ENCODE data around the gene C16orf46.
A peak's percentile ranks its signal among the peaks of the same experiment; 100 is the strongest.
"Not testable (repeated sequence)": the region's sequence is repeated elsewhere in the genome, so short reads cannot be mapped to it uniquely, and the experiment has no call there.

C16orf46 gene, protein sequence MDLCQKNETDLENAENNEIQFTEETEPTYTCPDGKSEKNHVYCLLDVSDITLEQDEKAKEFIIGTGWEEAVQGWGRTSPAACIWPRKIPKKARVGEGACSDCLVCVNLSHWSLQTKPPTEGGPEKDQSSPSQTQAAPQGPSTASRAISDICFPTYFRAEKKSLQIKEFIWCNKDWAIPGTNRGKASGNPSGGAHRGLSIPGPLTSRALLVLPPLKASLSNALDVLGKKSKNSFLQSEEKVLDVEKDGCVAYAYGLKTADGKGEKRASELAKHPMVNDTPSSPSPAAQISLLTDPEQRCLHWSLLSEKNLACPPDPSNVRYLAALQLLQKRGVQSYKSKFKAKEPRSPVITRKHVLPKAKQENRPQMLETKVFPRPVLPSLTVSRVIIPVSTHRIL

DNA sequence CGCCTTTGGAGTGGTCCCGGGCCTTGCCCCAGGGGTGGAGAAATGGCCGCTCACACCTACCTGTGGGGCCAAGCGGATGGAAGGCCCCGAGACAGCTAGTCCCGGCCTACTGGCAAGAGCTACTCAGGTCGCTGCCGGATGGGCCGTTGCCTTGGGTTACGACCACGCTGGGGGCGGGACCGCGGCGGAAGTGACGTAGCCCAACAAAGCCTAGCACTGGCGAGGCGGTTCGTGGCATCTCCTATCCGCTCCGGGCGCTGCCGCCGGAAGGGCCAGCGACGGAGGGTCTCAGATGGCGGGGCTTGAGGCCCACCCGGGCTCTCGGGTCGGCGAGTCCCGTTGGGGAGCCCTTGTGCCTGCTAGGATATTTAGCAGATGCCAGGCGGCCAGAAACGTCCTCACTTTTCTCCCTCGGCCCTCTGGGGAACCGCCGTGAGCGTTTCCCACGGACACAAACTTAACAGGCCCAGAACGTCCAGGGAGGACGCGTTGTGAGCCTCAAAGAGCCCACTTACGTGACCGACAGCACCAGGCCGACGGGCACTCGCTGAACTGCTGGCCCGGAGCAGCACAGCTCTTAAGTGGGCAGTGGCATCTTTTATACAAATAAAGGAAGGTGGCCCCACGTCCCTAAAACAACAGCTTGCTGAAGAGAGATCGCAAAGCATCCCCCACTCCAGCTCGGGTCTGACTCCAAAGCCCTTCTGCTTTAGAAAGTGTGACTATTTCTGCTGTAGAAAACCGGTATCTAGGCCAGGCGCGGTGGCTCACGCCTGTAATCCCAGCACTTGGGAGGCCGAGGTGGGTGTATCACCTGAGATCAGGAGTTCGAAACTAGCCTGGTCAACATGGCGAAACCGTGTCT lies at the start of gene C16orf46:
C16orf46 (minus strand) TSS at position 163 of the 865 bp plus-strand sequence. CDS start 13,283 bp downstream, outside the sequence.
- peak; percentile 99 for DNase-seq

DNA sequence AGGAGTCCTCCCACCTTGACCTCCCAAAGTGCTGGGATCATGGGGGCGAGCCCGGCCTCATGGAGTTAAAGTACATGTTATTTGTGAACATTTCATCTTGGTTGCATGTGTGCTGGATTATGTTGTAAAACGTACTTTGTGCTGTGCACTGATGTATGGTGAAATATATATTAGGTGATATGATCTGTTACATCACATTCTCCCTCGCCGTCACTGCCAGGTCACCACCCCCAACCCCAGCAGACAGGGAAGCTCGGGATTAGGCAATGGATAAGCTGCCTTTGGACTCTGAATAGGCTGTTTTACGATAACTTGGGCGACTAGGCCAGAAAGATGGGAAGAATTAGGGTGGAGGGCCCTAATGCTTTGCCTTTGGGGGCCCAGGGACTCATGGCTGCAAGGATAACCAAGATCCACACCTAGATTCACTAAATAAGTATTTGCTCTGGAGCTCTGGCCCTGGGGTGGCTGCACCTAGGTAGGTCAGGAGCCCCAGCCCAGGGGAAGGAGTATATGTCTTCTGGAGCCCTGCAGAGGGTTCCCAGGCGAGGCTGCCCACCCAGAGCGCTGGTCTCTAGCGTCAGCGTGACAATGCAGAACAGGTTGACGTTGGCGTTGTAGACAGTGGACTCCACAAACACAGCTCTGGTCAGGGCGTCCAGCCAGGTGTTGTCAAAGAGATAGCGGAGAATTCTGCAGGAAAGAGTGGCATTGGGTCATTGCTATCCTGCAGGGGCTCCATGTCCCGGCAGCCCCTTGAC lies 46.2 kb upstream of the C16orf46 start:
- DNase-seq, result no peak

DNA sequence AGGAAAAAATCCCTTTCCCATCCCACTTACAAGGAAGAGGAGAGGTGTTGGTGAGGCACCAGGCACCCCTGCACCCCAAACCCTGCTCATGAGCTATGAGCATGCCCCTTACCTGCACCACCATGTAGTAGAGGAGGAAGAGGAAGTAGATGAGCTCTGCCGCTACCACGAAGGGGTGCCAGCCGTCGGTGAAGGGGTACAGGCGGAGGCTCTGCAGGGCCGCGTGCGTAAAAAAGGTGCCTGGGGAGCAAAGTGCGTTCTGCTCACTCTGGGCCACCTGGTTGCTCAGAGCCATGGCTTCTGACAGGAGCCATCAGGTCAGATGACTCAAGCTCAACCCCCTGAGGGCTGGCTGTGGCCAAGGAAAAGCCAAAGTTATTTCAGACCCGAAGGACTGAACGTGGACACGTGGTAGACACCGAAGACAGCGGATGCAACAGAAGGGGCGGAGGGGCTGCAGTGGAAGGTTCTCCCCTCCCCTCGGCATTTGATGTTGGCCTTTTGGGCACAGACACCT lies 44.5 kb upstream of the C16orf46 start:
- DNase-seq, result no peak

DNA sequence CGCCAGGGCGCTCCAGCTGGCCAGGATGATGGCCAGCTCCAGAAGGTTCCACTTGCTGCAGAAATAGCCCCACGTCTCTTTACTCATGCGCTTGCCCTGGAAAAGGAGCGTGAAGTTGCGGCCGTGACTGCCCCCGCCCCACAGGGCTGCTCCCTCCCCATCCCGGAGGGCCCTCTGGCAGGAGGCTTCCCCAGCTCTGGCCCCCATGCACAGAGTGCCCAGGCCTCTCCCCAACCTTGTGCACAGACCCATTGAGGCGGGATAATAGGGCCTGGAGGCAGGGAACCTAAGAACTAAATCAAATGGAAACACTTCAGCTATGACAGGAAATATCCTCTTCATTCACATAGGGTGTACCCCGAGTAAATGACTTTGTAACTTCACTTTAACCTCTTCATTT lies 40.4 kb upstream of the C16orf46 start:
- no peak for DNase-seq

DNA sequence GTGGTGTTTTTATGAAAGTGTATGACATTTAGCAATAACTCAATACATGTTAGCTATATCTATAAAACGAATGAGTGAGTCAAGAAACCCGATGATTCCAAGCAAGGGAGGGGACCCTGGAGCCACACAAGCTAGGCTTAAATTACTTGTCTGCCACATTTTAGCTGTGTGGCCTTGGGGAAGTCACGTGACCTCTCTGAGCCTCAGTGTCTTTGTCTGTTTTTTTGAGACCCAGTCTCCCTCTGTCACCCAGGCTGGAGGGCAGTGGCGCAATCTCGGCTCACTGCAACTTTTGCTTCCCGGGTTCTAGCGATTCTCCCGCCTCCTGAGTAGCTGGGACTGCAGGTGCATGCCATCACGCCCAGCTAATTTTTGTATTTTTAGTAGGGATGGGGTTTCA lies 39.2 kb upstream of the C16orf46 start:
- no peak for DNase-seq

DNA sequence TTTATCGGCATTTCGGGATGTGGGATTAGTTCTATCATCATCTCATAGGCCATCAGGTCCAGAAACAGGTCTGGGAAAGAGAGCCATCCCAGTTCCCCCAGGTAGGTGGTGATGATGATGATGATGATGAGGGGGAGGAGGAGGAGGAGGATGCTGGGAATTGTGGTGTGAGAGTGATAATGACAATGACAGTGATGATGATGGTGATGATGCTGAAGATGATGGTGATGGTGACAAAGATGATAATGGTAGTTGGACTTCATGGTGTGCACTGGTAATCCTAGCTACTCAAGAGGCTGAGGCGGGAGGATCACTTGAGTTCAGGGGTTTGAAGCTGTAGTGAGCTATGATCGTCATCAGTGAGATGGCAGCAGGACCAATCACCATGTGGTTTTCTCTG lies 35.4 kb upstream of the C16orf46 start:
- no peak for DNase-seq

DNA sequence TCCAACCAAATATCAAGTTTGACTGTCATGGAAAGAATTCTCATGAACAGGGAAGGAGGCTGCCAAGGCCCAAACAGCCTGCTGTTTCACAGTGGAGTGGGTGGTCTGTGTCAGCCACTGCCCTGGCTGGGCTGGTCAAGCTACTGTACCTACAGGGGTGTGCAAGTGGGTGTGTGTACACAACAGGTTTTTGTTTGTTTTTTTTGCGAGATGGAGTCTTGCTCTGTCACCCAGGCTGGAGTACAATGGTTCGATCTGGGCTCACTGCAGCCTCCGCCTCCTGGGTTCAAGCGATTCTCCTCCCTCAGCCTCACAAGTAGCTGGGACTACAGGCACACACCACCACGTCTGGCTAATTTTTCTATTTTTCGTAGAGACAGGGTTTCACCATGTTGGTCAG lies 32.2 kb upstream of the C16orf46 start:
- not testable (repeated sequence) for DNase-seq

DNA sequence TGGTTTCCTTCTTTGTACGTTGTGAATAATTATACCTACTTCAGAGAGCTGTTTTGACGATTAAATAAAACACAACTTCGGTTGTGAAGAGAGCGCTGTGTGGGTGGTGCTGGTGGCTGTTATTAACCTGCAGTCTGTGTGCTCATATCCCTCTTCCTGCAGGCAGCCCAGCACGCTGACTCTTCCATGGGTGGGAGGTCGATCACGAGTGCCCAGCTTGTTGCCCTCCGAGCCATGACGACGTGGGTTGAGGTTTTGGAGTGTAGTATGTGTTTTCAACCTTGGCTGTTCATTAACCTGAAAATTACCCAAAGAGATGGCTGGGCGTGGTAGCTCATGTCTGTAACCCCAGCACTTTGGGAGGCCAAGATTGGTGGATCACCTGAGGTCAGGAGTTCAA lies 30.5 kb upstream of the C16orf46 start:
- no peak for DNase-seq

DNA sequence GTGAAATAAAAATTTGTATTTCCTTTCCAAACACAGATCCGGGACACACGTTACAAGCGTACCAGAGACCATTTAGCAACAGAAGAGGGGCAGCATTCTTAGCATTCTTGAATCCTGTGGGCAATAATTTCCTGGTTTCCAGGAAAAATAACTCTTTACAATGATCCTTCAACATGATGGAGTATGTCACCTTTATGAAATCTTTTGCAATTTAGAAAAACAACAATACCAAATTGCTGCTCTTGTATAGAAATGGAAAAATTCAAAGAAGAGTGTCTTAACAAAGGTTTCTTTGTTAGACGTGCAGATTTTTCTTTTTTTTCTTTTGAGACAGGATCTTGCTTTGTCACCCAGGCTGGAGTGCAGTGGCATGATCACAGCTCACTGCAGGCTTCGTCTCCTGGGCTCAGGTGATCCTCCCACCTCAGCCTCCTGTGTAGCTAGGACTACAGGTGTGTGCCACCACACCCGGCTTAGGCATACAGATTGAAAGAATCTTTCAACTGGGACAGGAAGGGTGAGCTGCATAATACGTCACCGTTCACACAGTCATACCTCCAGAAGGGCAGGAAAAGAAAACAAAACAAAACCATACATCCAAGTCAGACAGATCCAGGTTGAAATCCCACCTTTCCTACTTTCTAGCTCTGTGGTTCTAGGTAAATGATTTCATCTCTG lies 29.9 kb upstream of the C16orf46 start:
- no peak for DNase-seq

DNA sequence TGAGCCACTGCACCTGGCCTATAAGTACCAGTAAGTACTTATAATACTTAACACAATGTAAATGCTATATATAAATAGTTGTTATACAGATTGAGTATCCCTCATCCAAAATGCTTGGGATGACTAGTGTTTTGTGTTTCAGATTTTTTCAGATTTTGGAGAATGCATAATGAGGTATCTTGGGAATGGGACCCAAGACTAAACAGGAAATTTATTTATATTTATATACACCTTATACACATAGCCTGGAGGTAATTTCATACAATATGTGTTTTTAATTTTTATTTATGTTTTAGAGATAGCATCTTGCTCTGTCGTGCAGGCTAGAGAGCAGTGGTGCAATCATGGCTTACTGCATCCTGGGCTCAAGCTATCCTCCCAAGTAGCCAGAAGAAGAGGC lies 28.9 kb upstream of the C16orf46 start:
- DNase-seq, result no peak

DNA sequence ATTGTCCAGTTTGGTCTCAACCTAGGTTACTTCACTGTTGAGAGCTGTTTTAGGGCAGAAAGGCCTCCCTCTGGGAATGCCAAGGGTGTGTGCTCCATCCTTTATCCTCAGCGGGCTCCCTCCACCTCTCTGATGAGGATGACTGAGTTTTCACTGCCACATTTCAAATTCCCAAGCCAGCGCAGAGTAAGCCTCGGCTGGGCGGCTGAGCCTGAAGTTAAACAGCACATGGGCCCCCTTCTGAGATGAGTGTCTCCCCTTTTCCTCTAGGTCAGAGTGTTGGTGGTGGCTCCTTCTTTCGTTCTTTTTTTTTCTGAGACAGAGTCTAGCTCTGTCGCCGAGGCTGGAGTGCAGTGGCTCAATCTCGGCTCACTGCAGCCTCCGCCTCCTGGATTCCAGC lies 24.7 kb upstream of the C16orf46 start:
- DNase-seq, result no peak

DNA sequence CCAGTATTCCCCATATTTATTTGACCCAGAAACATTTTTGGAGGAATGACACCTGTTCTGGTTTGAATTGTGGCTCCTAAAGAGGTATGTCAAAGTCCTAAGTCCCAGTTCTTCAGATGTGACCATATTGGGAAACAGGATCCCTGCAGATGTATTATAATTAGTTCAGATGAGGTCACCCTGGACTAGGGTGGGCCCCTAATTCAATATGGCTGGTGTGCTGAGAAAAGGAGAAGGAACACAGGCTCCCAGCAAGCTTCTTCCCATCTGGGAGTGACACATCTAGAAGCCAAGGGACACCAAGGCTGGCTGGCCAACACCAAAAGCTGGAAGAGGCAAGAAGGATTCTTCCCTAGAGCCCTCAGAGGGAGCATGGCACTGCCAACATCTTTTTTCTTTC lies 22.9 kb upstream of the C16orf46 start:
- DNase-seq, result no peak

DNA sequence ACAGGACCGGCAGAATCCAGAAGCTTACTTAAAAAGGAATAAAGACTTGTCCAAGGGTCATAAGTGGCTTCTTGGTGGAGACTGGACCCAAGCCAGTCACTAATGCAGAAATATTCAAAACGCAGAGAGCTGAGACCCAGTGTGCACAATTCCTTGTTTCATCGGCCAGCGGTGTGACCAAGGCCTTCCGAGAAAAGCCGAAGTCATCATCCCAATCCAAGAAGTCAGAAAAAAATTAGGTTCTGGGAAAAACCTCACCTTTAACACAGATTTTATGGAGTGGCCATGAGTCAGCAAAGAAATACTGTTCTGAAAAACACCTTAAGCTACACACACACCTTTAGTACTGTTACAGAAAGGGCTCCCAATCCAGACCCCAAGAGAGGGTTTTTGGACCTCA lies 20.2 kb upstream of the C16orf46 start:
- DNase-seq, result no peak

DNA sequence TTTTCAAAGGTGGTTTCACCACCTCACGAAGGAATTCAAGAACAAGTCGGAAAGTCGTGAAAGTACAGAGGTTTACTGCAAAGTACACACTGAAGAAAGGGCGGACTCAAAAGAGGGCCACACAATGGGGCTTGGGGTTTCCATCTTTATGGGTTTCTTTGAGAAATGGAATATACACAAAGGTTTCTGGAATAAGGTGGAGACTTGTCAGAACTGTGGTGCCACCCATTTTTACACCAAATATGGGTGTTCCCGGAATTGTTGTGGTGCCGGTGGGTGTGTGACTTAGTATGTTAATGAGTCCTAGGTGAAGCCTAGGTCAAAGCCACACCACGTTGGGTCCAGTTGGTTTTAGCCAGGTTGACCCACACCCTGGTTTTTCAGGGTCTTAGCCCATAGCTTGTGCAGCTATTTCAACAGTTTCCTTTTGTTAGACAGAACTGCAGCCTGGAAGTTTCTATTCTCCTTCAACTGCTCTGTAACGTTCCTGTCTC lies 19.7 kb upstream of the C16orf46 start:
- no peak for DNase-seq

DNA sequence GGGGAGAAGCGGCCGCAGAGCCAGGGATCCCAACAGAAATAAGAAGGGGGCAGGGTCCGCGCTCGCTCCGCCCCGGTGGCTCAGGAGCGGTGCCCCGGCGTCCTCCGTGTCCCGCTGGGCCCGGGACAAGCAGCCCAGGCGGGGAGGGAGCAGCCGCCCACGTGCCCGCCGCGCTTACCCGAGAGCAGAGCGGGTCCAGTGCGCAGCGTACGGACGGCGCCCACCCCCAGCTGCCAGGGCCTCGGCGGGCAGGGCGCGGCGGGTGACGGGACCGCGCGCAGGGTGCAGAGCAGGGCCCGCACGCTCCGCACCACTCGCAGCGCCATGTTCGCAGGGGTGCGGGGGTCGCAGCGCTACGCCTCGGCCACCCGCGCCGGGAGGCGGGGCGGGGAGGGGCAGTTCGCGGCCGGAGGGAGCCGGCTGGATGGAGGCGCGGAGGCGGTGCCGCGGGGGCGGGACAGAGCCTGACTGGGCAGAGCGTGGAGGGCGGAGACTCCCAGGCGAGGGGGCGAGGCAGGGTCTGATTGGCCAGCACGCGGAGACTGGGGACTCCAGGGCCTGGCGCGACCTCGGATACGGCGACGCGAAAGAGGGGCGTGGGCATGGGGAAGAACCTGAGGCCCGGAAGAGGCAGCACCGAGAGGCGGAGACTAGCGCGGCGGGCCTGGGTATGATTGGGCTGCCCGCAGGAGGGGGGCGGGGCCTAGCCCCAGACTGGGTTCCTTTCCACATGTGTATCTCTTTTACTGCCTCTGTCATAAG lies 19.1 kb upstream of the C16orf46 start, which contains the start of gene GCSH:
GCSH (minus strand) TSS at position 443 of the 762 bp plus-strand sequence; CDS start at position 326, 117 bp downstream.
- peak; percentile 98 for DNase-seq

DNA sequence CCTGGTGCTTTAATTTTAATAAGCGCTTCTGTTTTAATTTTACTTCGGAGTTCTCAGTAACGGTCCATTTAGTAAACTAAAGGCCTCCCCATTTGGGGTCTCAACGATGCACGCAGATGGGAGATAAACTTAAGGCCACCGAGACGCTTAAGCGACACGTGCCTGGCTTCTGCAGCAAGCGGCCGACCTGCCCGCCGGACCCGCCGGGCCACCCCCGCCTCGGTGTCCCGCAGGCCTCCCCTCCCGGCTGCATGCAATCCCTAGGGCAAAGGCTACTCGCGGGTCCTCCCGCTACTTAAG lies 18.6 kb upstream of the C16orf46 start:
- no peak for DNase-seq

DNA sequence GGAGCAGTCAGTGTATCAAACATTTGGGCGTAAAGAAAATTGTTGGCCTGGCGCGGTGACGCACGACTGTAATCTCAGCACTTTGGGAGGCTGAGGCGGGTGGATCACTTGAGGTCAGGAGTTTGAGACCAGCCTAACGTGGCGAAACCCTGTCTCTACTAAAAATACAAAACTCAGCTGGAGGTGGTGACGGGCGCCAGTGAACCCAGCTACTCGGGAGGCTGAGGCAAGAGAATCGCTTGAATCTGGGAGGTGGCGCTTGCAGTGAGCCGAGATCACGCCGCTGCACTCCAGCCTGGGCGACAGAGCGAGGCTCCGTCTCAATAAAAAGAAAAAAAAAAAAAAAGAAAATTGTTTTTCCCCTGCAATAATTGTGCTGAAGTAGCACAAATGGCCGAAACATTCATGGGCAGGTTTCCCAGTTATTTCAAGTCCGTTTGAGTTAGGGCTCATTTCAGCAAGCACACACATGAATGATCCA lies 17.8 kb upstream of the C16orf46 start:
- DNase-seq, result no peak

DNA sequence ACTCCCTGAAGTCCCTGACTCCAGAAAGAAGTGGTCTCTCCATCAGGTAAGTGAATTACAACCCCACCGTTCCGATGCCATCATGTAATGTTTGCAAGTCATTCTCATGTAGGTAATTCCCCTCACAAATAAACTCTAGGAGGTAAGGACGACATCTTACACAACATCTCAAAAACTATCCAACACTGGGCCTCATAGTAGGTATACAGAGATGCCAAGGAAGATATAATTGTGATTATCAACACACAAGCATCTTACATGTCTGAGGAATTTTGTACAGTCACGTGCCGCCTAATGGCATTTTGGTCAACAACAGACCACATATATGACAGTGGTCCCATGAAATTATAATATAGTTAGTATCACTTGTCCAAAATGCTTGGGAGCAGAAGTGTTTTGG lies 11.8 kb upstream of the C16orf46 start:
- DNase-seq, result no peak

DNA sequence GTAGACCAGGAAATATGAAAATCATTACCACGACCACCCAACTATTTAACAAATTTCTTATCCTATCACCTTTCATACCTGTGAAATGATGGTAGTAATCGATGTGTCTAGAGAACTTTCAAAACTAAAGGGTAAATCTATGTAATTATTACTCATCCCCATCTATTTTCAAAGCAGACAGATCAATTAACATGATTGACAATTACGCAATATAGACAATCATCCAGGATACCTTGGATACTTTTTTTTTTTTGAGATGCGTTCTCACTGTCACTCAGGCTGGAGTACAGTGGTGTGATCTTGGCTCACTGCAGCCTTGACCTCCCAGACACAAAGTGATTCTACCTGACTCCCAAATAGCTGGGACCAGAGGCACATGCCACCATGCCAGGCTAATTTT lies 4.0 kb upstream of the C16orf46 start:
- no peak for DNase-seq

DNA sequence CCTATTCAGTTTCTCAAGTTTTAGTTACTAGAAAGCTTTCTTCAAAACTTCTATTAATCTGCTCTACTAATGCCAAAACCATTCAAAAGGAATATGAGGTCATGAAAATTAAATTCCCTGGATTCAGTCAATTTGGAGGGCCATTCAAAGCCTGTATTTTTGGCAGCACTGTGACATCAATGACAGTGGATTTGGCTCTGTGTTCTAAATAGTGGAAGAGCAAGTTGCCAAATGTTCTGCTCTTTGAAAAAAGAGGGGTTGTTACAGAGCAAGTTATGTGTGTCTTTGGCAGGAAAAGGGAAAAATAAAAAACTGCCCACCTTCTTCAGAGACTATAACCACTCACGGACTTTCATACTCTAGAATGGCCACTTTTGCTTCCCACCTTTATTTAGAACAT lies 3.2 kb upstream of the C16orf46 start:
- no peak for DNase-seq

DNA sequence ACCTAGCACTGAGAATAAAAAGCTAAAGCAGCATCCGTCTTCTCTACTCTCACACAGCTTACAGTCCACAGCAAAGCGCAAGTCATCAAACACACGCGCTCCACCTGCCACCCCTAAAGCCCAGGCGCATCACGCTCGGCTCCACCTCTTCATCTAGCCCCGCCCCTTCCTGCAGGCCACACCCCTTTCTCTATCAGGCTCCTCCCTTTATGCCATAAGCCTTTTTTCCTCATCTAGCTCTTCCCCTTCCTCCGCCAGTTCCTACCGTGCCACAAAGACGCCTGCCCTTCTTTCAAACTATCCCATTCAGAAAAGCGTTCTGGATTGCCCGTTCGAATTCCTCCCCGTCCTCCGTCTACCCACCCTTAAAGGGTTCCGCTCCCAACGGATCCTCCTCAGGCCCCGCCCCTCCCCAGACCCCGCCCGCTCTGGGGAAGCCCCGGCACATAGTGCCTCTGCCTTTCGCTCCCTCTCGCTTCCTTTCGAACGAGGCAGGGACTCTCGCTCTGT lies 417 bp downstream of the C16orf46 start:
- peak; percentile 93 to 94 for DNase-seq
